SH-SY5Y (cell line): ENCODE measurements around the gene MBD3L2B.

Experiments used
- GATA2 ChIP-seq: IDR thresholded peaks from 2 replicates; pipeline ENCODE4 v1.6.1; 2011; ENCODE audit warnings: mild to moderate bottlenecking, low read depth, low read length
- GATA3 ChIP-seq: IDR thresholded peaks from 2 replicates; pipeline ENCODE4 v1.6.1; 2011; ENCODE audit warnings: low read depth, mild to moderate bottlenecking, low read length, moderate library complexity

GRCh38 chr19:7006135-7006704 lies 15.0 kb downstream of the MBD3L2B start:
- no peak for TF ChIP-seq GATA3
- TF ChIP-seq GATA2 = no peak
